ENCODE measurements around the gene ETNK2. TPM values are rescaled to one million over a fixed set of nuclear protein-coding genes. Genes with fewer than 3 reads are reported as not detected.

Gene ETNK2
- total RNA-seq, 8 experiments from 2014 or later, result 5.0 to 43.5 (median 29.9) TPM

DNA sequence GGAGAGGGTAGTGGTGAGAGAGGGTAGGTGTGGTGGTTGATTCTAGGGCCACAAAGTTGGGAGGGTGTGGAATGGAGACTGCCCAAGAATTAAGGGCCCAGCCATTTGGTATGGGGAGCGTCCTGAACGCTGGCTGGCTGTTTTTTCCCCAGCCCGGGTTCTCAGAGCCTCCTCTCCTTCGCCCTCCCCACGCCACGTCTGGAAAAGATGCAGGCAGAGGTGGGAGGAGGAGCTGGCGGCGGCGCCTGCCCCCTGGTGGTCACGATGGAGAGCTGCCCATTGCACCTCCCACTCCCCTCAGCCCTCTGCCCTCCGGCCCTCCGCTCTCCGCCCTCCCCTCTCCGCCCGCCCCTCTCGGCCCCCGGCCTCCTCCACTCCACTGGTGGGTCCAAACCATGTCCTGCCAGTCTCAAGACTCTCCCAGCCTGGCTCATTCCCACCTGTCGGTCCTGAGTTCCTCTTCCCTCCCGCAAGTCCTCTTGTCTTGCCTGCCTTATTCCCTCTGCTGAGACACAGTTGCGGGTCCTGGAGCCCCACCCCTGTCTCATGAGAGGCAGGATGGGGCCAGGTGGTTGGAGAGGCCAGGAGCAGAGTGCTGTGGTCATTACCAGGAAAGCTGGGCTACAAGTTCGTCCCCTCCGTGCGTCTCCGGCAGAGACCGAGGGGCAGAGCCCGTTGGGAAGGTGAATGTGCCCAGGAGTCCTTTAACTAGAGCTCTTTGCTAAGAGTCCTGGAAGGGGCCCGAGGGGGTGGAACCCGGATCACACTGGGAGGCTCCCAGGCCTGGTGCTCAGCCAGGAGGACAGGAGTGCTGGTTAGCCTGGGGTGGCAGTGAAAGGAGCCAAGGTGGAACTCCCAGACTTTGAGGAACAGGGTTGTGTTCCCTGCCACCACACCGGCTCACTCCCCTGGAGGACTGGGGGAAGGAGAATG is 22.6 kb downstream of the ETNK2 start:
- 8 to 60% (median 27%) methylated on average over 1 to 19 of the region's 29 CpGs; no CpG with 5 or more reads in 4 of the 10 experiments for WGBS, 10 experiments
- Histone ChIP-seq H3K4me3 (no peak overlapping the region), H3K4me1 (replicated peaks in 1 of 2) (peaks cover 48 to 51% of the 10 kb centered on the region in 2 donors), H3K27ac (peak overlapping the region in 1 of 2 donors; percentile 5)
- in situ Hi-C loops (cut with MboI; ENCODE audit: low pct_unique_long_range_greater_than_20kb in 2 of 9, low sequenced_read_pairs in 9 of 9, unreplicated experiment in 9 of 9), result loop anchor here in 7 of 9 experiments (10.0 to 25.0 kb wide), 4 partner anchors 54 to 642 kb away; partner anchors contain the start of genes SNRPE (in 3 of the 7), OPTC (in 1 of the 7), PRELP (in 1 of the 7) and SOX13 (in 1 of the 7)
- ATAC-seq (replicated peaks in 6 of 8), result peak; percentile 57 to 89 (median 80)

DNA sequence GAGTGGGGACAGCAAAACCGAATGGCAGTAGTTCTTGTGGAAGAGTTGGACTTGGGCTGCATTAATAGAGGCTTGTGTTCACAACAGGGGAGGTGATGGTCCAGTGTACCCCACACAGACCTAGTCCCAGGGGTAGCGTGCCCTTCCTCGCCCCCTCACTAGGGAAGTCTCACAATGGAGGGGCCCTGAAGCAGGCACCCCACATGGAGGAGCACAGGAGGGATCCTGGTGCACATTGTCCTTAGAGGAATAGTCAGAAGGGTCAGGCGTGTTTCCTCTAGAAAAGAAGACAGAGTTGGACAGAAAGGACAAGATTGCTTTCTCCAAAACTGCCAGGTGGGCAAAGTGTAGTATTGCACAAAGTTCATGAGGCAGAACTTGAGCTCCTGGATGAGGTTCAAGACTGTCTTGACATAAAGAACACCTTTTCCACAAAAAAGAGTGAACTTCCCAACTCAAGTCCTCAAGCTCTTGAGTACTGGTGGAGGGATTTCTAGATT is 23.3 kb downstream of the ETNK2 start:
- no peak for ATAC-seq (replicated peaks in 6 of 8)
- in situ Hi-C loops (cut with MboI; ENCODE audit: low pct_unique_long_range_greater_than_20kb in 2 of 9, low sequenced_read_pairs in 9 of 9, unreplicated experiment in 9 of 9), result loop anchor here in 7 of 9 experiments (10.0 to 25.0 kb wide), 4 partner anchors 54 to 641 kb away; partner anchors contain the start of genes SNRPE (in 3 of the 7), OPTC (in 1 of the 7), PRELP (in 1 of the 7) and SOX13 (in 1 of the 7)
- 40 to 100% (median 82%) methylated on average over 2 to 4 of the region's 4 CpGs; no CpG with 5 or more reads in 6 of the 10 experiments for WGBS, 10 experiments
- peaks cover 48 to 51% of the 10 kb centered on the region in 2 donors for H3K4me1 ChIP-seq (replicated peaks in 1 of 2)
- H3K4me3 ChIP-seq, result no peak overlapping the region
- H3K27ac ChIP-seq, result no peak overlapping the region

DNA sequence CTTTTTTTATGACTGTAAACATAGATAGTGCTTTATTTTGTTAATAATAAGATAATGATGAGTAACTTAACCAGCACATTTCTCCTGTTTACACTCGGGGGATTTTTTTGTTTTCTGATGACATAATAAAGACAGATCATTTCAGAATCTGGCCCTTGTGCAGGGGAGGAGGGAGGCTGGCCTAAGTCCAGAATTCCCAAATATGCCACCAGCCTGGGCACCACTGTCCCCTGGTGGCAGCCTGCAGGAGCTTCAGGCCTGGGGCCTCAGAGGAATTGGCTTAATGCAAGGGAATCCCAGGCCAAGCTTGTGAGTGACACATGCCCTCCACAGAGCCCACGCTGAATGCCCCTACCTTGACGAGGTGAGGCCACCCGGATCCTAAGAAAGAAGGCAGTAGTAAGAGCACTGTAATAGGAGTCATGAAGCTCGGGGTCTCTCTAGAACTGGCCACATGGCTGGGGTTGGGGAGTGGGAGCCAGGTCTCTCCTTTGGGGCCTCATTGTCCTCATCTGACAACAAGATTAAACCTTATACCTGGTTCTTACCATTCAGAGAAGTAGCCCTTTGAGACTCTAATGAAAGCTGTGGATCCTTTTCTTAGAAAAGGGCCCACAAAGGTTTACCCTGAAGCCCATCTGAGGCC is 24.1 kb downstream of the ETNK2 start:
- H3K4me1 ChIP-seq (replicated peaks in 1 of 2), result peaks cover 48 to 51% of the 10 kb centered on the region in 2 donors
- ATAC-seq (replicated peaks in 6 of 8), result peak in 7 of 8 experiments; percentile 6 to 61 (median 51)
- in situ Hi-C loops (cut with MboI; ENCODE audit: low pct_unique_long_range_greater_than_20kb in 2 of 9, low sequenced_read_pairs in 9 of 9, unreplicated experiment in 9 of 9), result loop anchor here in 7 of 9 experiments (10.0 to 25.0 kb wide), 4 partner anchors 53 to 640 kb away; partner anchors contain the start of genes SNRPE (in 3 of the 7), OPTC (in 1 of the 7), PRELP (in 1 of the 7) and SOX13 (in 1 of the 7)
- WGBS, 10 experiments, result 0 to 58% (median 30%) methylated on average over 1 to 5 of the region's 5 CpGs; no CpG with 5 or more reads in 3 of the 10 experiments
- no peak overlapping the region for H3K4me3 ChIP-seq
- H3K27ac ChIP-seq, result peak overlapping the region in 1 of 2 donors; percentile 74

DNA sequence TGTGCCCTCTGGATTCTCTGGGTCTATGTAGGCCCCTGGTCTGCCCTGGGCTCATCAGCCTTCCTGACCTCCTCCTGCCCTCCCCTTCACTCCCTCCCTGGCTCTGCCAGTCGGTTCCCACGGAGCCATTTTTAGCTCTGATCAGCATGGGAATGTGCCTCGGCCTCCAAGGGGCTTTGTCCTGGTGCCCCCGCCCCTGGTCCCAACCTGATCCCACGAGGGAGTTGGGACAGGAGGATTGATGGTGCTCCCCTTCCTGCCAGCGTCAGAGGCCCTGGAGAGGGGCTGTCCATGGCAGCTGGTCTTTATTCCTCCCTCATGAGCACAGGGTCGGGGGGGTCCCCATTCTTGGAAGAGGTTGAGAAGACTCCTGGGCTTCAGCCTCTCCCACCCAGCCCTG is 24.9 kb downstream of the ETNK2 start:
- whole genome bisulfite sequencing, 10 experiments, result 11 to 50% (median 22%) methylated on average over 2 to 3 of the region's 7 CpGs; no CpG with 5 or more reads in 7 of the 10 experiments
- peak in 5 of 8 experiments; percentile 28 to 49 (median 41) for ATAC-seq (replicated peaks in 6 of 8)
- in situ Hi-C loops (cut with MboI; ENCODE audit: low pct_unique_long_range_greater_than_20kb in 2 of 9, low sequenced_read_pairs in 9 of 9, unreplicated experiment in 9 of 9), result loop anchor here in 7 of 9 experiments (10.0 to 25.0 kb wide), 4 partner anchors 52 to 640 kb away; partner anchors contain the start of genes SNRPE (in 3 of the 7), OPTC (in 1 of the 7), PRELP (in 1 of the 7) and SOX13 (in 1 of the 7)
- H3K27ac ChIP-seq, result peak overlapping the region; percentile 68 to 74
- no peak overlapping the region for H3K4me3 ChIP-seq
- peaks cover 48 to 51% of the 10 kb centered on the region in 2 donors for H3K4me1 ChIP-seq (replicated peaks in 1 of 2)

DNA sequence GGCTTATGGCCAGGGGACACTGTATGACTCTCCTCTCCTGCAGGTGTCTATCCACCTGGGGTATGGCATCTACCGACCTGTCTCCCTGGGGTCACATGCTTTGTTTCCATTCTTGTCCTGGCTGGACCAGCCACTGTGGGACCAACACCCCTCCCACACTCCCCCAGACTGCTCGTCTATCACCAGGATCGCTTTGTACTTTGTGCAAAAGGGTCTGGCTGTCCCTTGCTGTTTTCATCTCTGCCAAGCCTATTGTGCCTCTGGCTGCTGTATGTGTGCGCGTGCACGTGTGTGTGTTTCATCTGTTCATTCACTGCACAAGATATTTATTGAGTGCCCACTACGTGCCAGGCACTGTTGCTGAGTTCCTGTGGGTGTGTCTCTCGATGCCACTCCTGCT is 25.5 kb downstream of the ETNK2 start:
- peaks cover 43 to 48% of the 10 kb centered on the region in 2 donors for H3K4me1 ChIP-seq (replicated peaks in 1 of 2)
- ATAC-seq (replicated peaks in 6 of 8), result peak in 3 of 8 experiments; percentile 2 to 9 (median 4)
- WGBS, 10 experiments, result 33 to 70% (median 48%) methylated on average over 1 to 8 of the region's 8 CpGs; no CpG with 5 or more reads in 2 of the 10 experiments
- peak overlapping the region; percentile 68 to 74 for H3K27ac ChIP-seq
- in situ Hi-C loops (cut with MboI; ENCODE audit: low pct_unique_long_range_greater_than_20kb in 2 of 9, low sequenced_read_pairs in 9 of 9, unreplicated experiment in 9 of 9), result loop anchor here in 7 of 9 experiments (10.0 to 25.0 kb wide), 4 partner anchors 52 to 639 kb away; partner anchors contain the start of genes SNRPE (in 3 of the 7), OPTC (in 1 of the 7), PRELP (in 1 of the 7) and SOX13 (in 1 of the 7)
- no peak overlapping the region for H3K4me3 ChIP-seq

DNA sequence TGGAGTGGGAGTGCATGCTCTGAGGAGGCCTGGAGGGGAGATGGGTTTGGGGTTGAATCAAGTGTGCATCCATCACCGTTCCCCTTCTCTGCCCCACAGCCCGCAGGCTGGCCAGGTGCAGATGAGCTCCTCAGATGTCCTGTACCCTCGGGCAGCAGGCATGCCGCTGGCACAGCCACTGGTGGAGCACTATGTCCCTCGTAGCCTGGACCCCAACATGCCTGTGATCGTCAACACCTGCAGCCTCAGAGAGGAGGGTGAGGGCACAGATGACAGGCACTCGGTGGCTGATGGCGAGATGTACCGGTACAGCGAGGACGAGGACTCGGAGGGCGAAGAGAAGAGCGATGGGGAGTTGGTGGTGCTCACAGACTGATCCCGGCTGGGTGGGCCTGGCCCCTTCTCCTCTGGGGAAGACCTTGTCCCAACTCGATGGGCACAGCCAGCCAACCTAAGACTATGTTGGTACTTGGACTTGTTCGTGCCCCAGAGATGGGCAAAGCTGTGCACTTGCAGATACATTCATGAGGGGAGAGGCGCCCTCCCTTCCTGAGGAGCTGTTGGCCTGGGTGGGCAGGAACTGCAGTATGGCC is 26.0 kb downstream of the ETNK2 start:
- H3K27ac ChIP-seq, result peak overlapping the region; percentile 68 to 74
- no peak for ATAC-seq (replicated peaks in 6 of 8)
- H3K4me1 ChIP-seq (replicated peaks in 1 of 2), result peaks cover 38 to 43% of the 10 kb centered on the region in 2 donors
- 81 to 100% (median 94%) methylated on average over 1 to 15 of the region's 18 CpGs; no CpG with 5 or more reads in 4 of the 10 experiments for WGBS, 10 experiments
- no peak overlapping the region for H3K4me3 ChIP-seq
- in situ Hi-C loops (cut with MboI; ENCODE audit: low pct_unique_long_range_greater_than_20kb in 2 of 9, low sequenced_read_pairs in 9 of 9, unreplicated experiment in 9 of 9), result loop anchor here in 7 of 9 experiments (10.0 to 25.0 kb wide), 4 partner anchors 51 to 639 kb away; partner anchors contain the start of genes SNRPE (in 3 of the 7), OPTC (in 1 of the 7), PRELP (in 1 of the 7) and SOX13 (in 1 of the 7)

DNA sequence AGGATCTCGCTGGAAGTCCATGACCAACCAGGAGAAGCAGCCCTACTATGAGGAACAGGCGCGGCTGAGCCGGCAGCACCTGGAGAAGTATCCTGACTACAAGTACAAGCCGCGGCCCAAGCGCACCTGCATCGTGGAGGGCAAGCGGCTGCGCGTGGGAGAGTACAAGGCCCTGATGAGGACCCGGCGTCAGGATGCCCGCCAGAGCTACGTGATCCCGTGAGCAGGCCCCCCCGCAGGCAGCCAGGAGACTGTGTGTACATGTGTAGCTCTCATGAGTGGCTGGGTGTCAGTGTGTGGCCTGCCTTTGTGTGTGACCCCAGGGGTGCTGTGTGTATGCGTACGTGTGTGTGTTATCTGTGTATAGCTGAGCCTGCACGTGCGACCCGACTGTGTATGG is 27.2 kb downstream of the ETNK2 start:
- Histone ChIP-seq H3K4me1 (replicated peaks in 1 of 2) (peaks cover 28 to 32% of the 10 kb centered on the region in 2 donors), H3K27ac (no peak overlapping the region), H3K4me3 (no peak overlapping the region)
- in situ Hi-C loops (cut with MboI; ENCODE audit: low pct_unique_long_range_greater_than_20kb in 2 of 9, low sequenced_read_pairs in 9 of 9, unreplicated experiment in 9 of 9), result loop anchor here in 8 of 9 experiments (5.0 to 25.0 kb wide), 5 partner anchors 50 to 637 kb away; partner anchors contain the start of genes SNRPE (in 3 of the 8), OPTC (in 1 of the 8), PRELP (in 1 of the 8) and SOX13 (in 1 of the 8)
- no peak for ATAC-seq (replicated peaks in 6 of 8)
- 82 to 100% (median 98%) methylated on average over 3 to 9 of the region's 22 CpGs; no CpG with 5 or more reads in 4 of the 10 experiments for WGBS, 10 experiments

DNA sequence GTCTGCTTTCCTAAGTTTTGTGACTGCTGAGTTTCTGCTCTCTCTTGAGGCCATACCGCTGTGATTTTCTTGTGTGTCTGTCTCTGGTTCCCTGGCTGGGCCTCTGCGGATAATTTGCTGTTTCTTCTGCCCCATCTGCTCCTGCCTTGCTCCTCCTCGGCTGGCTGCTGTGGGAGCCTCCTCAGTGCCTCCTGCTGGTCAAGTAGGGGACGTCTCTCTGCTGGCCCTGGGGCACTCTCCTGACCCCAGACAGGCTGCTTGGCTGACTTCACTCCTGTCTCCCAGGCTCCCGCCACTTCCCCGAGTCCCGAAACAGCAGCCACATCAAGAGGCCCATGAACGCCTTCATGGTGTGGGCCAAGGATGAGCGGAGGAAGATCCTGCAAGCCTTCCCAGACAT is 28.5 kb downstream of the ETNK2 start:
- in situ Hi-C loops (cut with MboI; ENCODE audit: low pct_unique_long_range_greater_than_20kb in 2 of 9, low sequenced_read_pairs in 9 of 9, unreplicated experiment in 9 of 9), result loop anchor here in 7 of 9 experiments (5.0 to 10.0 kb wide), 4 partner anchors 49 to 259 kb away; partner anchors contain the start of genes SNRPE (in 3 of the 7) and SOX13 (in 1 of the 7)
- 50 to 100% (median 77%) methylated on average over 2 to 9 of the region's 9 CpGs; no CpG with 5 or more reads in 2 of the 10 experiments for WGBS, 10 experiments
- ATAC-seq (replicated peaks in 6 of 8), result peak in 2 of 8 experiments; percentile 37 to 49

DNA sequence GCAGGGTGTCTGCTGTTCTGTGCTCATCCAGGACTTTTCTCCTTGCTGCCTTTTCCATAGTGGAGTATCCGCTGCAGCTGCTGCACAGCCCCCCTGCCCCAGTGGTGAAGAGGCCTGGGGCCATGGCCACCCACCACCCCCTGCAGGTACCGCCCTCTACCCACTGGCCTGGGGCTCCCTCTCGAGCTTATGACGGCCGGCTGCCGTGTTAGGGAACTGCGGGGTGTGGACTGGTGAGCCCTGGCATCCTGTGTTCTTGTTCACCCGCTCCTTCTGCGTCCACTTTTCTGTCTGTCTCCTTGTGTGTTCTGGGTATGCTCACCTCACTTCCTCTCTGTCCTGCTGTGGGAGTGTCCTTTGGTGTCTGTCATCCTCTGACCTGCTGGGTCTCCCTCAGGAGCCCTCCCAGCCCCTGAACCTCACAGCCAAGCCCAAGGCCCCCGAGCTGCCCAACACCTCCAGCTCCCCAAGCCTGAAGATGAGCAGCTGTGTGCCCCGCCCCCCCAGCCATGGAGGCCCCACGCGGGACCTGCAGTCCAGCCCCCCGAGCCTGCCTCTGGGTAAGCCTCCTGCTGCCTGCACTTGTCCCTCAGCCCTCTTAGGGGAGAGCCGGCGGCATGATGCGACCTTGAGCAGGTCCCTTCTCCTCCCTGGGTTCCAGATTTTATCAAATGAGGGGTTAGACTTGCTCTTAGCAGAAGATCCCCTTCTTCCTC is 29.8 kb downstream of the ETNK2 start:
- no peak overlapping the region for H3K27ac ChIP-seq
- H3K4me1 ChIP-seq (replicated peaks in 1 of 2), result peaks cover 10% of the 10 kb centered on the region in 2 donors
- in situ Hi-C loops (cut with MboI; ENCODE audit: low pct_unique_long_range_greater_than_20kb in 2 of 9, low sequenced_read_pairs in 9 of 9, unreplicated experiment in 9 of 9), result loop anchor here in 7 of 9 experiments (5.0 to 10.0 kb wide), 4 partner anchors 47 to 257 kb away; partner anchors contain the start of genes SNRPE (in 3 of the 7) and SOX13 (in 1 of the 7)
- H3K4me3 ChIP-seq, result no peak overlapping the region
- ATAC-seq (replicated peaks in 6 of 8), result no peak
- 90 to 96% (median 91%) methylated on average over 2 to 5 of the region's 17 CpGs; no CpG with 5 or more reads in 7 of the 10 experiments for WGBS, 10 experiments

More for the DNA sequence above, 28.5 kb downstream of the ETNK2 start:
- H3K4me3 ChIP-seq, result no peak overlapping the region
- H3K27ac ChIP-seq, result no peak overlapping the region
- H3K4me1 ChIP-seq (replicated peaks in 1 of 2), result peaks cover 19 to 22% of the 10 kb centered on the region in 2 donors

DNA sequence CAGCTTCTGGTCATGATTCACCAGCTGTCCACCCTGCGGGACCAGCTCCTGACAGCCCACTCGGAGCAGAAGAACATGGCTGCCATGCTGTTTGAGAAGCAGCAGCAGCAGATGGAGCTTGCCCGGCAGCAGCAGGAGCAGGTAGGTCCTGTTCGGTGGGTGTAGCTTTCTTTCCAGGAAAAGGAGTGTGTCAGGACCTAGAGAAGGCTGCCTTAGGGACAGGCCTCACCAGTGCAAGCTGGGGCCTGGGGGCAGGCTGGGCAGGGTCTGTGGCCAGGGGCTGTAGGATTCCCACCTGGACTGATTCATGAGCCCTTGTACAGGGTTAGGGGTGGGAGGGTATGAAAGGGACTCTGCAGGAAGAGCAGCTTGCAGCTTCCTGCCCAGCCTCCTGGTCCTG is 35.3 kb downstream of the ETNK2 start:
- WGBS, 10 experiments, result 43 to 100% (median 100%) methylated on average over 1 to 3 of the region's 4 CpGs; no CpG with 5 or more reads in 5 of the 10 experiments
- H3K4me1 ChIP-seq (replicated peaks in 1 of 2), result no peaks in the 10 kb centered on the region
- no peak overlapping the region for H3K27ac ChIP-seq
- in situ Hi-C loops (cut with MboI; ENCODE audit: low pct_unique_long_range_greater_than_20kb in 2 of 9, low sequenced_read_pairs in 9 of 9, unreplicated experiment in 9 of 9), result no loop called here
- H3K4me3 ChIP-seq, result no peak overlapping the region
- no peak for ATAC-seq (replicated peaks in 6 of 8)

DNA sequence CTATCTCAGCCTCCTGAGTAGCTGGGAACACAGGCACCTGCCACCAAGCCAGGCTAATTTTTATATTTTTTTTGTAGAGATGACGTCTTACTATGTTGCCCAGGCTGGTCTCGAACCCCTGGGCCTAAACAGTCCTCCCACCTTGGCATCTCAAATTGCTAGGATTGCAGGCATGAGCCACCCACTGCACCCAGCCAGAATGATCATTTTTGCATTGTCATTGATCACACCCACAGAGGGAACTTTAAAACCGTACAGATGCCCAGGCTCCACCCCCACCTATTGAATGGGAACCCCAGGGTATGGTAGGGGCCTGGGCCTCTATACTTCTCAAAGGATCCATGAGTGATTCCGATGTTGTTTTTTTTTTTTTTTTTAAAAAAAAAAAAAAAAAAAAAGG is 36.7 kb downstream of the ETNK2 start:
- in situ Hi-C loops (cut with MboI; ENCODE audit: low pct_unique_long_range_greater_than_20kb in 2 of 9, low sequenced_read_pairs in 9 of 9, unreplicated experiment in 9 of 9), result no loop called here
- 40 to 100% (median 100%) methylated on average over 1 to 4 of the region's 4 CpGs; no CpG with 5 or more reads in 3 of the 10 experiments for WGBS, 10 experiments
- H3K27ac ChIP-seq, result no peak overlapping the region

More for the DNA sequence above, 36.7 kb downstream of the ETNK2 start:
- Histone ChIP-seq H3K4me3 (no peak overlapping the region), H3K4me1 (replicated peaks in 1 of 2) (no peaks in the 10 kb centered on the region)
- no peak for ATAC-seq (replicated peaks in 6 of 8)
